ENCODE data around the gene DEGS2.

GRCh38 chr14:100119251-100119650 lies 40.2 kb downstream of the DEGS2 start:
- TF ChIP-seq CTCF (IDR thresholded peaks at IDR 0.05; ENCODE audit: low read depth, low read length, poor library complexity, severe bottlenecking) (no peak), EZH2phosphoT487 (IDR thresholded peaks at IDR 0.05; ENCODE audit: borderline replicate concordance, low read length) (no peak)
